ENCODE results near the gene RGMA. TPM values are rescaled to one million over a fixed set of nuclear protein-coding genes. Genes with fewer than 3 reads are reported as not detected.

The RGMA gene
- total RNA-seq, 1 donor from 2014 or later, result 56.6 TPM

- DNase-seq, result no peak
- H3K4me1 Mint-ChIP-seq (ENCODE audit: low read depth, unreplicated experiment), result peaks cover 39% of the 10 kb centered on the region
- peak overlapping the region; percentile 69 for H3K27ac Mint-ChIP-seq (ENCODE audit: unreplicated experiment)
- H3K36me3 Mint-ChIP-seq (ENCODE audit: unreplicated experiment), result no peaks in the 10 kb centered on the region
- H3K4me3 Mint-ChIP-seq (ENCODE audit: unreplicated experiment), result peak overlapping the region; percentile 99
- TF ChIP-seq CTCF (IDR thresholded peaks at IDR 0.05; ENCODE audit: partially characterized antibody, unreplicated experiment), result no peak
- peaks cover 13% of the 10 kb centered on the region for H3K9me3 Mint-ChIP-seq (ENCODE audit: unreplicated experiment)
- H3K27me3 Mint-ChIP-seq (ENCODE audit: unreplicated experiment), result peaks cover 7% of the 10 kb centered on the region
Observed at GRCh38 chr15:93072011-93072410, 17.0 kb downstream of the RGMA start.

- Mint-ChIP-seq H3K4me3 (ENCODE audit: unreplicated experiment) (peak overlapping the region; percentile 99), H3K36me3 (ENCODE audit: unreplicated experiment) (no peaks in the 10 kb centered on the region), H3K9me3 (ENCODE audit: unreplicated experiment) (peaks cover 15% of the 10 kb centered on the region), H3K27me3 (ENCODE audit: unreplicated experiment) (peaks cover 7% of the 10 kb centered on the region), H3K27ac (ENCODE audit: unreplicated experiment) (peak overlapping the region; percentile 69), H3K4me1 (ENCODE audit: low read depth, unreplicated experiment) (peaks cover 43% of the 10 kb centered on the region)
- no peak for DNase-seq
- TF ChIP-seq CTCF (IDR thresholded peaks at IDR 0.05; ENCODE audit: partially characterized antibody, unreplicated experiment), result no peak
Observed at GRCh38 chr15:93071469-93071936, 17.5 kb downstream of the RGMA start.

- no peak for TF ChIP-seq CTCF (IDR thresholded peaks at IDR 0.05; ENCODE audit: partially characterized antibody, unreplicated experiment)
- Mint-ChIP-seq H3K36me3 (ENCODE audit: unreplicated experiment) (no peaks in the 10 kb centered on the region), H3K27me3 (ENCODE audit: unreplicated experiment) (peaks cover 7% of the 10 kb centered on the region), H3K4me1 (ENCODE audit: low read depth, unreplicated experiment) (peaks cover 43% of the 10 kb centered on the region), H3K4me3 (ENCODE audit: unreplicated experiment) (peak overlapping the region; percentile 99), H3K9me3 (ENCODE audit: unreplicated experiment) (peaks cover 15% of the 10 kb centered on the region), H3K27ac (ENCODE audit: unreplicated experiment) (no peak overlapping the region)
- DNase-seq, result no peak
Observed at GRCh38 chr15:93070551-93071296, 18.3 kb downstream of the RGMA start.

- Mint-ChIP-seq H3K36me3 (ENCODE audit: unreplicated experiment) (no peaks in the 10 kb centered on the region), H3K4me3 (ENCODE audit: unreplicated experiment) (peak overlapping the region; percentile 99), H3K27me3 (ENCODE audit: unreplicated experiment) (peaks cover 7% of the 10 kb centered on the region), H3K27ac (ENCODE audit: unreplicated experiment) (no peak overlapping the region), H3K9me3 (ENCODE audit: unreplicated experiment) (peaks cover 15% of the 10 kb centered on the region), H3K4me1 (ENCODE audit: low read depth, unreplicated experiment) (peaks cover 43% of the 10 kb centered on the region)
- DNase-seq, result no peak
- no peak for TF ChIP-seq CTCF (IDR thresholded peaks at IDR 0.05; ENCODE audit: partially characterized antibody, unreplicated experiment)
Observed at GRCh38 chr15:93070132-93070531, 18.9 kb downstream of the RGMA start.

- Mint-ChIP-seq H3K4me3 (ENCODE audit: unreplicated experiment) (no peak overlapping the region), H3K27me3 (ENCODE audit: unreplicated experiment) (peaks cover 10% of the 10 kb centered on the region), H3K4me1 (ENCODE audit: low read depth, unreplicated experiment) (peaks cover 40% of the 10 kb centered on the region), H3K9me3 (ENCODE audit: unreplicated experiment) (peaks cover 13% of the 10 kb centered on the region), H3K27ac (ENCODE audit: unreplicated experiment) (no peak overlapping the region), H3K36me3 (ENCODE audit: unreplicated experiment) (no peaks in the 10 kb centered on the region)
- DNase-seq, result no peak
- no peak for TF ChIP-seq CTCF (IDR thresholded peaks at IDR 0.05; ENCODE audit: partially characterized antibody, unreplicated experiment)
Observed at GRCh38 chr15:93068581-93069199, 20.3 kb downstream of the RGMA start.

All from glutamatergic neuron (in vitro differentiated cells).